Neural crest cell (in vitro differentiated cells): ENCODE results near the gene SPG7. TPM values are rescaled to one million over a fixed set of nuclear protein-coding genes. Genes with fewer than 3 reads are reported as not detected.
"Not testable (repeated sequence)": the region's sequence is repeated elsewhere in the genome, so short reads cannot be mapped to it uniquely, and the experiment has no call there.

Experiments used
- DNase-seq: peaks from one replicate; pipeline ENCODE4 v3.0.0; 2021; ENCODE audit warnings: low read depth, mixed read lengths, low spot score
- H3K27ac Mint-ChIP-seq: one replicate; pipeline ENCODE4 v1.8.0; 2021; ENCODE audit warnings: mild to moderate bottlenecking, mixed read lengths; ENCODE audit not compliant: unreplicated experiment
- H3K27me3 Mint-ChIP-seq: 2 replicates; pipeline ENCODE4 v1.8.0; 2021; ENCODE audit warnings: low read depth, mild to moderate bottlenecking, mixed read lengths
- H3K36me3 Mint-ChIP-seq: 2 replicates; pipeline ENCODE4 v1.8.0; 2021; ENCODE audit warnings: low read depth, mild to moderate bottlenecking, mixed read lengths
- H3K4me1 Mint-ChIP-seq: 2 replicates; pipeline ENCODE4 v1.8.0; 2021; ENCODE audit warnings: mixed read lengths
- H3K4me3 Mint-ChIP-seq: one replicate; pipeline ENCODE4 v1.8.0; 2021; ENCODE audit warnings: mild to moderate bottlenecking, mixed read lengths
- H3K9me3 Mint-ChIP-seq: 2 replicates; pipeline ENCODE4 v1.8.0; 2021; ENCODE audit warnings: mixed read lengths
- CTCF ChIP-seq: fragments of 200-600 bp; sonication (generic); conservative IDR thresholded peaks from 2 replicates; pipeline ENCODE4 v1.5.0; 2021; ENCODE audit warnings: antibody characterized with exemption, mild to moderate bottlenecking
- total RNA-seq: library from RNA; stranded (reverse); gene quantifications from 2 replicates; pipeline ENCODE4 v1.2.1, GENCODE V29; 2021

Gene SPG7
- total RNA-seq, 1 donor from 2014 or later, result 137 TPM

- DNase-seq, result no peak
- H3K27me3 Mint-ChIP-seq, result peaks cover 1% of the 10 kb centered on the region
- no peaks in the 10 kb centered on the region for H3K9me3 Mint-ChIP-seq
- H3K4me1 Mint-ChIP-seq, result no peaks in the 10 kb centered on the region
- no peaks in the 10 kb centered on the region for H3K36me3 Mint-ChIP-seq
- no peak overlapping the region for H3K27ac Mint-ChIP-seq
- no peak overlapping the region for H3K4me3 Mint-ChIP-seq
- no peak for TF ChIP-seq CTCF
Measured at GRCh38 chr16:89586853-89587252, 78.7 kb downstream of the SPG7 start.

GRCh38 chr16:89587676-89588075 is 79.5 kb downstream of the SPG7 start:
- not testable (repeated sequence) for H3K27ac Mint-ChIP-seq, DNase-seq, H3K4me3 Mint-ChIP-seq, H3K27me3 Mint-ChIP-seq, H3K4me1 Mint-ChIP-seq, H3K9me3 Mint-ChIP-seq, H3K36me3 Mint-ChIP-seq

- no peaks in the 10 kb centered on the region for H3K27me3 Mint-ChIP-seq
Measured at GRCh38 chr16:89588413-89589109, 80.4 kb downstream of the SPG7 start.

GRCh38 chr16:89589241-89589926 is 81.2 kb downstream of the SPG7 start:
- Mint-ChIP-seq H3K4me1 (no peaks in the 10 kb centered on the region), H3K36me3 (no peaks in the 10 kb centered on the region), H3K27me3 (no peaks in the 10 kb centered on the region), H3K9me3 (no peaks in the 10 kb centered on the region), H3K27ac (no peak overlapping the region), H3K4me3 (no peak overlapping the region)
- no peak for TF ChIP-seq CTCF
- no peak for DNase-seq

More at GRCh38 chr16:89588413-89589109, 80.4 kb downstream of the SPG7 start:
- Mint-ChIP-seq H3K4me3 (no peak overlapping the region), H3K4me1 (no peaks in the 10 kb centered on the region), H3K9me3 (no peaks in the 10 kb centered on the region), H3K27ac (no peak overlapping the region), H3K36me3 (no peaks in the 10 kb centered on the region)
- no peak for TF ChIP-seq CTCF
- DNase-seq, result no peak

GRCh38 chr16:89593841-89594240 is 85.6 kb downstream of the SPG7 start:
- no peak for DNase-seq
- Mint-ChIP-seq H3K27ac (no peak overlapping the region), H3K36me3 (no peaks in the 10 kb centered on the region), H3K27me3 (no peaks in the 10 kb centered on the region), H3K9me3 (no peaks in the 10 kb centered on the region), H3K4me1 (no peaks in the 10 kb centered on the region), H3K4me3 (no peak overlapping the region)
- TF ChIP-seq CTCF, result no peak
